GM18498 (cell line): ENCODE results near the gene USP7.
A peak's percentile ranks its signal among the peaks of the same experiment; 100 is the strongest.

Source experiments
- ATAC-seq: cut with Tn5 transposase; IDR thresholded peaks from one replicate; pipeline ENCODE4 v1.9.1; 2021; ENCODE audit warnings: mild to moderate bottlenecking, moderate library complexity; ENCODE audit not compliant: unreplicated experiment

Gene USP7

GRCh38 chr16:8904018-8904430 is 59.7 kb downstream of the USP7 start:
- no peak for ATAC-seq

DNA sequence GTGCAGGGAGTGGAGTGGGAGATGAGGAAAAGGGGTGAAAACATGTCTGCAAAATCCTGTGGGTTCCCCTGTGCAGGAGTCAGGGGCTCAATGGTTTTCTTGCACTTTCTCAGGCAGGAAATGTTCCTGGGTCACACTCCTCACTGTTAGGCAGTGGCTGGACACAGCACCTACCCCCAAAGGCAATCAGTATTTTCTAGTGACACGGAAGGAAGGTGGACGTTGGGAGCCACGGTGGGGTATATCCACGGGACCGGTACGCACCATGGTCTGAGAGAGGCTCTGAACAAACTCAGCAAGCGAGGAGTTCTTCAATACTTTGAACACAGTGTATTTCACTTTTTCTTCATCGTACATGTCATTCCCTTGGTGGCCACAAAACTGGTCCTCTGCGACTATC is 60.7 kb downstream of the USP7 start:
- ATAC-seq, result no peak

- no peak for ATAC-seq
Measured at GRCh38 chr16:8901320-8901861, 62.3 kb downstream of the USP7 start.

DNA sequence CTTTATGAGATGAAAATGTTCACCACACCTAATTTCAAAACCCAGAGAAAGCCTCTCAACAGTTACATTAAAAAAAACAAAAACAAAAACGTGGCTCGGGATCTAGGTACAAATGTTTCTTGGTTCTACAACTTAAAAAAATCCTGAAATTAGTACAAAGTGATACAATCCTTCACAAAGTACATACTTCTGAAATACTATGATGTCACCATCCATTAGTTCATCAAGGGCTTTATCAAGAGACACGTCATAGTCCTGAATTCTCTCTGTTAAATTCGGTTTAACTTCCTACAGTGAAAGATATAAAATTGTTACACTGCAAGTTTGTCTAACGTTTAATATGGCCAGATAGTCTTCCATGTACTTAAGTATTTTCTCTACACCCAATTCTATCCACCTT is 63.4 kb downstream of the USP7 start:
- ATAC-seq, result no peak

- ATAC-seq, result peak; percentile 42
Measured at GRCh38 chr16:8899709-8900317, 63.9 kb downstream of the USP7 start.

DNA sequence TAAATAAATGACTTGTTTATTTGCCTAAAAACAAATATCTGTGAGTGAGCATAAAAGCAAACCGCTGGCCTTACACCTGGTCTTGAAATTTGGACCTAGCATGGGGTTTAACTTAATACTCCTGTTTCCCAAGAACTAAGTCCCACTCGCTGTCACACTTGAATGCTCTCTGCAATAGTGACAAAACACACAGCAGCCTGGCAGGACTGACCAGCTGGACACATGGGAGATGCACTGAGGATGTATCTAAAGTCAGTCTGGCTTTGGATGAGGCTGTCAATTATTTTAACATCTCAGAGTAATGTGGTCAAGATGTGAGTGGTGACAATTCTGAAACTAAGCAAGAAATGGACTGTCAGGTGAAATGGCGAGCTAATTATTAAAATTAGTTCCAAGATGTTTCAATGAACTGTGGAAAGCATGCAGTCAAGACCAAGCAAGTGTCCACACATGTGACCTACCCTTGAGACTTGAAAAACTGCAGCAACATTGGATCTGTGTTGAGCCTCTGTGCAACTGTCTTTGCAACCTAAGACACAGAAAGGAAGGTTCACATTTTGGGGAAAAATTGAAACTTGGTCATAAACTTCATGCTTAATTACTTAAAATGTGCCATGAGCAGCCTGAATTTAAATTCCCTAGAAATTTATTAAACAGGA is 64.9 kb downstream of the USP7 start:
- no peak for ATAC-seq

DNA sequence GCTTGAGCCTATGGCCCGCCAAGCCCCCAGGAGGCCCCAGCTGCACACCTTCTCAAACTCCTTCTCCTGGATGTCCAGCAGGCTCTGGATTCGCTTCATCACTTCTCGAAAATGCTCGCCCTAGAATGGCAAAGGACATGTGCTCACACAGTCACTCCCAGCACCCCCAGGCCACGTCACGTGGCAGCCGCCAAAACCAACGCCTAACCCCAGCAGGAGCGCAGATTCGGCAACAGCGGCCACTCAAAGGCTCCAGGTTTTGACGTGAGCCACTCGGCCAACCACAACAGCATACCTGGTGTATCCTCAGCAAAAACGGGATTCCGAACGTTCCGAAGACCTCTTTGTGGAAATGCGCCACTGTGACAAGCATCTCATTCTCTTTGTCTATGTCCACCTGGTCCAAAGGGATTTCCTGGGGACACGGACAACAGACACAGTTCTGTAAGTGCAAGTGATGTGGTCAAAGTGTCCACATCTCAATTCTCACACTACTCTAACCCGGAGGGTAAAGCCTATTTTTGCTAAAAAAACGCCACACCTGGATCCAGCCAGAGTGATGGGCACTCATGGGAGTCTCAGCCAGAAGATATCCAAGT is 68.9 kb downstream of the USP7 start:
- ATAC-seq, result no peak

DNA sequence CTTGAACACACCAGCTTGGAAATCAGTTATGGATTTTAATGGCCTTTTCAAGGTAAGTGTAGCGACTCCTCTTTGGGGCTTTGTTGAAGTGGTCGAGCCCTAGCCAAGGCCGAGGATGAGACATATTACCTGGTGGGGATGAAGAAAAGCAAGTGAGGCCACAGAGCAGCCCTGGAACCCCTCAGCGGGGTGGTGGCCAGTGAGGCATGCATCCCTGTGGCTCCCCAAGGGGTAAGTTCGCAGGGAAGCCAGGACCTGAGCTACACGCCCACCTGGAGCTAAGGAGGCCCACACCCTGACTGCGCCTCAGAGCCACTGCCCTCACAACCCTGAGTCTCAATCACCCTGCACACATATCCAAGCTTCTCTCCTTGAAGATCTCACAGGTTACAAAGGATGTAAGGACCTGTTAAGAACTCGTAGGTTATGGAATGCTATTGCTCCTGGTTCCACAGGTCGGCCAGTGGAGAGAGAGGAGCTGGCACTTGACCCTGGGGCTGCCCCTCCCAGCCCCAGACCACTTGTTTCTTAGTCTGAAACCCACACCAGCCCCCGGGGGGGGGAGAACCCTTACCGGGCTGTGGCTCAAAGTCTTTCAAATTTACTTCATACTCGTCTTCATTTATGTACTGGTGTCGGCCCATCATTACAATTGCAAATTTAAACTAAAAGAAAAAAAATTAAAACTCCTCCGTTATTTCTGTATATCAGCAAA is 69.6 kb downstream of the USP7 start:
- ATAC-seq, result no peak

DNA sequence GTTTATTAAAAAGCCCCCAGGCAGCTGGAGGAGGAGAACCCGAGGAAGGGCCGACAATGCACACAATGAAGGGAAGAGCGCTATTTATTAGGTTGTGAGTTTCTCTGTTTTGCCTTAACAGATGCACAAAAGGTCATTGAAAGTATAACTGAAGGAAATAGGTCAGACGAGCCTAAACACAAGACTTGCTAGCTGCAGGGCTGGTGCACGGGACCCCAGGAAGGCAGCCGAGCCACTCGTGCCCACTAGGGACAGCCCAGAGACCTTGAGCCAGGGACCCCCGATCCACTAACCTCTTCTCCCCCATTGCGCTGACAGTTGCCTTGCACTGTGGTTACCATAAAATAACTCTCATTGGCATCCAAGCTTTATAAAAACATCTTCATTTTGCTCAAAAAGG is 70.3 kb downstream of the USP7 start:
- no peak for ATAC-seq

DNA sequence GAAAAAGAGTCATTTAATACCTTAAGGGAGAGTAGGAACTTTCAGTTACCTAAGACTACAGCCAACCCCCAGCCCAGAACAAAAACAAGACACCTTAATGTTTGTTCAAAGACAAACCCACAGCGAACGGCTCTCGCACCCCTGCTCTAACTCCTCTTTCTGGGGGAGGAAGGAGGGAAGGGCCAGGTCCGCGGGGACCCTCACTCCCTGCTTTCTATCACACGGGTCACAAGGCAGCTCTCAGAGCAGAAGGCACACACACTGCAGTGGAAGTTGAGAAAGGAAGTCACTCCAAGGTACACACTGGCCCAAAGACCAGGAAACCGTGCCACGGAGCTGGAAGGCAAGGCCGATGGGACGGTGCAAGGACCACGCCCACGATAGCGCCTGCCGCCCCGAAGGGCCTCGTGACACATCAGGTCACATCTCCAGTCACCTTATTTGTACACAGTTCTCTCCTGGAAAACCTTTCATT is 71.6 kb downstream of the USP7 start:
- ATAC-seq, result peak; percentile 19

GRCh38 chr16:8890549-8890921 is 73.2 kb downstream of the USP7 start:
- no peak for ATAC-seq

DNA sequence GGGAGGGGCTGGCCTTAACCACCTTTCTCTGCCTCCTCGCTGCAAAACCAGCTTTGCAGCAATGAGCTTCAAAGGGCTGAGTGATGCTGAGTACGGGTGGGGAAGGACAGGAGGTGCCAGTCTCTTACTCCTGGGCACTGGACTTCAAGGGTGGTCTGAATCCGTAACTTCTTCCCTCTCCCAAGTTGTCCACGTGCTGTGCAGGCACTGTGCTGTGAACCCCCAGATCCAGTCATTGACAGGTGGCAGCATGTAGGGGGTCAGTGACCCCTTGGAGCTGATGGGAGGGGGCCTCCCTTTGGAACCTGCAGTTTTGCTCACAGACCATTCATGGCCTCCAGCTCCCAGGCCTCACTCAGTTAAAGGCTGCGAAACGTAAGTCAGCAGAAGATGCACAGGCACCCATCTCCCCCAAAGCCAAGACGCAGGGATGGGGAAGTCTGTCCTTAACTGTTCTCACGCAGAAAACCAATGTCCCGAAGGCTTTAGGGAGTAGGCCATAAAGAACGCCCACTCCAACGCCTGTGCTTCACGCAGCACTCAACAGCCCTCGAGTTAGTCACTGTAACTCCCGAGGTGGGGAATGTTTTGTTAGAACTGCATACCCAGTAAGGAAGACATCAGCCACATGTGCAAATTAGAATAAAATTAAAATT is 73.7 kb downstream of the USP7 start:
- no peak for ATAC-seq

GRCh38 chr16:8888951-8889892 is 74.5 kb downstream of the USP7 start:
- ATAC-seq, result no peak

DNA sequence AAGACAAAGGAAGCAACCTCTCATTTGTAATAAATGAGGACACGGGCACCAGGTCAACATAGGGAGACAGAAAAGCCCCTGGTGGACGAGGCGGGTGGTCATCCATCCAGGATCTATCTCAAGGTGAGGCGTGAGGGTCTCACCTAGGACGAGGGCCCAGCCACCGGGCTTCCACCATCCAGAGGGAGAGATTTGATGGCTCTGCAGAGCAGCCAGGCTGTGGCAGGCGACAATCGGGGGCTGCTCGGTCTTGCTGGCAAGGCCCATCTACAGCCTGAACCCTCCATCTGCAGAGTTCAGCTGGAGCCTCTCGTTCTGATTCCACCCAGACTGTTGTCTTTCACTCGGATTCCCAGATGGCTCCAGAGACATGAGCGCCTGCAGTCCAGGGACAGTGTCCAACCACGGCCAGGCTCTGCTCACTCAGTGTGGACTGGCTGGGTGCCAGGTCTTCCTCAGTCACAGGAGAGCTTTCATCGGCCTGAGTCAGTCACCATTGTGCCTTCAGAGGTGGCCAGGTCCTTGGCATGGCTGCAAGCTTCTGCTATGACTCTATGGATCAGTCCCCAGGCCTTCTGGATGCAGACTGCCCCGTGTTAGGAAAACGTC is 75.7 kb downstream of the USP7 start:
- ATAC-seq, result no peak

GRCh38 chr16:8887431-8887765 is 76.3 kb downstream of the USP7 start:
- no peak for ATAC-seq

- ATAC-seq, result no peak
Measured at GRCh38 chr16:8886593-8887430, 76.9 kb downstream of the USP7 start.

GRCh38 chr16:8885674-8886592 is 77.8 kb downstream of the USP7 start:
- no peak for ATAC-seq
